Measurements from ENCODE around the gene CNPPD1. TPM values are rescaled to one million over a fixed set of nuclear protein-coding genes. Genes with fewer than 3 reads are reported as not detected.
A peak's percentile ranks its signal among the peaks of the same experiment; 100 is the strongest.

CNPPD1 gene
- total and polyA plus RNA-seq, 8 donors: 20.1 to 32.9 (median 26.1) TPM

GRCh38 chr2:219171231-219171651 lies 5.5 kb downstream of the CNPPD1 start:
- Histone ChIP-seq H3K9me3 (no peaks in the 10 kb centered on the region), H3K36me3 (peaks cover 0 to 28% (median 0%) of the 10 kb centered on the region in 3 donors), H3K4me3 (no peak overlapping the region), H3K27me3 (no peaks in the 10 kb centered on the region), H3K27ac (no peak overlapping the region), H3K4me1 (peaks cover 5 to 9% (median 7%) of the 10 kb centered on the region in 3 donors)
- ATAC-seq: peak; percentile 53 to 78 (median 71)
- intact Hi-C loops (cut with DNase I): loop anchor here in 2 of 3 donors (5.0 kb wide), 2 partner anchors 121 to 126 kb away; no protein-coding TSS in a partner anchor
- peak in 1 of 6 donors; percentile 52 for DNase-seq
- WGBS, 2 donors: 38 to 42% methylated on average over 6 of the region's 6 CpGs
- TF ChIP-seq, protein P1, sequence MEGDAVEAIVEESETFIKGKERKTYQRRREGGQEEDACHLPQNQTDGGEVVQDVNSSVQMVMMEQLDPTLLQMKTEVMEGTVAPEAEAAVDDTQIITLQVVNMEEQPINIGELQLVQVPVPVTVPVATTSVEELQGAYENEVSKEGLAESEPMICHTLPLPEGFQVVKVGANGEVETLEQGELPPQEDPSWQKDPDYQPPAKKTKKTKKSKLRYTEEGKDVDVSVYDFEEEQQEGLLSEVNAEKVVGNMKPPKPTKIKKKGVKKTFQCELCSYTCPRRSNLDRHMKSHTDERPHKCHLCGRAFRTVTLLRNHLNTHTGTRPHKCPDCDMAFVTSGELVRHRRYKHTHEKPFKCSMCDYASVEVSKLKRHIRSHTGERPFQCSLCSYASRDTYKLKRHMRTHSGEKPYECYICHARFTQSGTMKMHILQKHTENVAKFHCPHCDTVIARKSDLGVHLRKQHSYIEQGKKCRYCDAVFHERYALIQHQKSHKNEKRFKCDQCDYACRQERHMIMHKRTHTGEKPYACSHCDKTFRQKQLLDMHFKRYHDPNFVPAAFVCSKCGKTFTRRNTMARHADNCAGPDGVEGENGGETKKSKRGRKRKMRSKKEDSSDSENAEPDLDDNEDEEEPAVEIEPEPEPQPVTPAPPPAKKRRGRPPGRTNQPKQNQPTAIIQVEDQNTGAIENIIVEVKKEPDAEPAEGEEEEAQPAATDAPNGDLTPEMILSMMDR (IDR thresholded peaks at IDR 0.05): peak; percentile 52 to 64 (median 61)
- FAIRE-seq: no peak

DNA sequence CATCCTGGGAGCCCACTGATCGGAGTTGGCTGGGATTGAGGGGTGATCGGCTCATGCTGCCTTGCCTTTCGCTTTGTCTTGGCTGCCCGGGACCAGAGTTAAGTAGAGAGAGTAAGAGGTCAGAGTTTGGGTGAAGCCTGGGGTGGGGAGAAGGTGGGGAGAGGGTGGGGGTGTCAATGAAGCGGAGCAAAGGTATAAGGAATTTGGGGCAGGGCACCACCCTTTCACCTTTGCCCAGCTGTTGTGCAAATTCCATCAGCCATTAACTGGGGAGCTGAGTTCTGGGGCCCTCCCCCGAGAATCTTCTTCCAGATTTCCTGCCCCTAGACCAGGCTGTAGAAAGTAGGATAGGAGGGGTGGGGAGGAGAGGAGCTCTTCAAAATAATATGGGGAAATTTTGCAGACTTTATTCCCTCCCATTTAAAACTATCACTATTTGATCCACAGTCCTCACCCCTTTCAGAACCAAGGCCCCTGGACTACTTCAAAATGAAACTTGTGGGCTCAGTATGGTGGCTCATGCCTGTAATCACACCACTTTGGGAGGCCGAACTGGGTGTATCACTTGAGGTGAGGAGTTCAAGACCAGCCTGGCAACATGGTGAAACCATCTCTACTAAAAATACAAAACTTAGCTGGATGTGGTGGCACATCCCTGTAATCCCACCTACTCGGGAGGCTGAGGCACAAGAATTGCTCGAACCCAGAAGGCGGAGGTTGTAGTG lies 6.6 kb downstream of the CNPPD1 start, which contains the start of gene SLC23A3:
Gene SLC23A3 (minus strand): TSS at position 100 of the 725 bp plus-strand sequence. CDS start 45 bp downstream, at position 55.
- ATAC-seq: no peak
- no peak within 1 kb of the TSS for H3K4me3 ChIP-seq
- WGBS, 2 donors: 79 to 85% methylated on average over 10 of the region's 10 CpGs

DNA sequence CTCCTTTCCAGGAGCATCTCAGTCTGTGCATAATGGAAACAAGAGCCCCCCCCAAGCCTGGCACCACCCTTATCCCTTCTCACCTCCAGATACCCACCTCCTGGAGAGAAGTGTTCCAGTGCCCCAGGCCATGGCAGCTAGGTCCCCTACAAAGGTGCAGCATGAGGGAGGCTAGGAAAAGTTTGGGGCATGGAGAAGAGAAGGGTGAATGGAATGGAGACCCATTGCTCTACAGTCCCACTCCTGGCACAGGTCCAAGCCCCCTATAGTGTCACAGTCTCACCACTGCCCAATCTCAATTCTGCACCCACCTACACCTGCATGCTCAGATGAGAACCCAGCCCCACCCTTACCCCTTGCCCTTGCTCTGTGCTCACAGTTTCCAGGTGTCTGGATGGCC lies 7.8 kb downstream of the CNPPD1 start:
- DNase-seq: no peak
- ATAC-seq: no peak
- TF ChIP-seq, protein P1 (IDR thresholded peaks at IDR 0.05): no peak
- Histone ChIP-seq H3K27ac (no peak overlapping the region), H3K4me3 (no peak overlapping the region), H3K27me3 (no peaks in the 10 kb centered on the region), H3K9me3 (no peaks in the 10 kb centered on the region), H3K4me1 (no peaks in the 10 kb centered on the region), H3K36me3 (peaks cover 0 to 17% (median 0%) of the 10 kb centered on the region in 3 donors)
- intact Hi-C loops (cut with DNase I): loop anchor here in 1 of 3 donors (10.0 kb wide), 1 partner anchor 136 kb away; the partner anchor contains the start of gene PTPRN
- no peak for FAIRE-seq

More for the DNA sequence above, 6.6 kb downstream of the CNPPD1 start, which contains the start of gene SLC23A3:
- Histone ChIP-seq H3K27me3 (no peaks in the 10 kb centered on the region), H3K27ac (no peak within 1 kb of the TSS), H3K4me1 (peaks cover 0 to 2% (median 0%) of the 10 kb centered on the region in 3 donors), H3K36me3 (peaks cover 0 to 28% (median 0%) of the 10 kb centered on the region in 3 donors), H3K9me3 (no peaks in the 10 kb centered on the region)
- intact Hi-C loops (cut with DNase I): loop anchor here (5.0 to 10.0 kb wide), 3 partner anchors 122 to 135 kb away; partner anchors contain the start of gene PTPRN (in 1 of the 3)
- TF ChIP-seq, protein P1 (IDR thresholded peaks at IDR 0.05): no peak
- DNase-seq: no peak
- FAIRE-seq: no peak

DNA sequence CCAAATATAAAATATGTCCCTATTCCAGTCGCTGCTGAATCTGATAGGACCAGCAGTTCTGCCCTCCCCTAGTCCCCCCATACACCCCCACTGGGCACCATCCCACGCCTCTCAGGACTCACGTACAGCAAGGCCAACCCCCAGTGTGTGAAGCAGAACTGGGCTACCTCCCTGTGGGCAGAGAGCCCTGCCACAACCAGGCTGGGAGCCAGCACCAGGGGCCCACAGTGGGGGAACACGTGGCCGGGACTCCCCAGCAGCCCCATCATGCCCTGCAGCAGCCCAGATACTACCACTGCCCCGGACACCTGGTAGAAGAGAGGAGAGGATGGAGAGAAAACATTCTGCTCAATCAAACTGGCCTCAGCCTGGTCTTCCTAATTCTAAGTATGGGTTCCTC lies 8.2 kb downstream of the CNPPD1 start:
- intact Hi-C loops (cut with DNase I): loop anchor here in 1 of 3 donors (10.0 kb wide), 1 partner anchor 136 kb away; the partner anchor contains the start of gene PTPRN
- ATAC-seq (no peak), DNase-seq (no peak), FAIRE-seq (no peak)
- no peaks in the 10 kb centered on the region for H3K27me3 ChIP-seq
- H3K27ac ChIP-seq: no peak overlapping the region
- H3K9me3 ChIP-seq: no peaks in the 10 kb centered on the region
- 50 to 60% methylated on average over 6 of the region's 6 CpGs for WGBS, 2 donors
- TF ChIP-seq, protein P1 (IDR thresholded peaks at IDR 0.05): no peak
- H3K4me1 ChIP-seq: no peaks in the 10 kb centered on the region
- no peak overlapping the region for H3K4me3 ChIP-seq
- H3K36me3 ChIP-seq: peaks cover 0 to 16% (median 0%) of the 10 kb centered on the region in 3 donors
